Measurements from ENCODE around the gene DIDO1.
"Not testable (repeated sequence)": the region's sequence is repeated elsewhere in the genome, so short reads cannot be mapped to it uniquely, and the experiment has no call there.

Gene DIDO1

GRCh38 chr20:62855120-62855519 is 71.2 kb downstream of the DIDO1 start:
- DNase-seq (ENCODE audit: low read depth), result no peak

DNA sequence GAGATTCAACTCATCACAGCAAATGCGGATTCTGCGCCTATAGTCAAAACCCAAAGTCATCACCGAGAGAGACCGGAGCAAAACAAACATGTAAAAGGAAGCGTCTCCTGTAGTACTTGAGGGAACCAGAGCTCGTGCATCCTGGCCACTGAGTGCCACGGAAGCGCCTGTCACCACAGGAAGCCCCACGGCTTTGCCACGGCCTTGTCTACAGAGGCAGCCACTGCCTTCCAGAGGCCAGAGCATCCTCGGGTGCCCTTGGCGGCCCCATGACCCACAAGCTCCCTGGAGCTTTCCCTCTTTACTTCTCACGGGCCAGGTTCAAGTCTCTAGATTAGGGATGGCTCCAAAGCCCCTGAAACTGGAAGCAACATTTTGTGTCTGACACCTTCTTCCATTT is 72.2 kb downstream of the DIDO1 start:
- DNase-seq (ENCODE audit: low read depth), result no peak

DNA sequence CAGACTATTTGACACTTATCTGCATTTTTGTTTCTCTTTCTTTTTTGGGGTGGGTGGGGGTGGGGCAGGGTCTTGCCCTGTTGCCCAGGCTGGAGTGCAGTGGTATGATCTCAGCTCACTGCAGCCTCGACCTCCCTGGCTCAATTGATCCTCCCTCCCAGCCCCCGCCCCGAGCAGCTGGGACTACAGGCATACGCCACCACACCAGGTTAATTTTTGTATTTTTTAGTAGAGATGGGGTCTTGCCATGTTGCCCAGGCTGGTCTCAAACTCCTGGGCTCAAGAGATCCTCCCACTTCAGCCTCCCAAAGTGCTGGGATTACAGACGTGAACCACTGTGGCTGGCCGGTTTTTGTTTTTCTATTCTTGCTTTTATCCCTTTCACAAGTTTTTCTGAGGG is 73.0 kb downstream of the DIDO1 start:
- not testable (repeated sequence) for DNase-seq (ENCODE audit: low read depth)

DNA sequence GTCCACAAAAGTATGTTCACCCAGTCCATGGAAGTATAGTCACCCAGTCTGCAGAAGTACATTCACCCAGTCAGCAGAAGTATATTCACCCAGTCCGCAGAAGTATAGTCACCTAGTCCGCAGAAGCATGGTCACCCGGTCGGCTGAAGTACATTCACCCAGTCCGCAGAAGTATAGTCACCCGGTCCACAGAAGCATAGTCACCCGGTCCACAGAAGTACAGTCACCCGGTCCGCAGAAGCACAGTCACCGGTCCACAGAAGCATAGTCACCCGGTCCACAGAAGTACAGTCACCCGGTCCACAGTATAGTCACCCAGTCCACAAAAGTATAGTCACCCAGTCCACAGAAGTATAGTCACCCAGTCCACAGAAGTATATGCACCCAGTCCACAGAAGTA is 73.5 kb downstream of the DIDO1 start:
- DNase-seq (ENCODE audit: low read depth), result no peak

GRCh38 chr20:62852196-62852595 is 74.1 kb downstream of the DIDO1 start:
- DNase-seq (ENCODE audit: low read depth), result no peak

- no peak for DNase-seq (ENCODE audit: low read depth)
Measured at GRCh38 chr20:62850333-62850974, 75.9 kb downstream of the DIDO1 start.

- DNase-seq (ENCODE audit: low read depth), result no peak
Measured at GRCh38 chr20:62849431-62849830, 76.9 kb downstream of the DIDO1 start.

DNA sequence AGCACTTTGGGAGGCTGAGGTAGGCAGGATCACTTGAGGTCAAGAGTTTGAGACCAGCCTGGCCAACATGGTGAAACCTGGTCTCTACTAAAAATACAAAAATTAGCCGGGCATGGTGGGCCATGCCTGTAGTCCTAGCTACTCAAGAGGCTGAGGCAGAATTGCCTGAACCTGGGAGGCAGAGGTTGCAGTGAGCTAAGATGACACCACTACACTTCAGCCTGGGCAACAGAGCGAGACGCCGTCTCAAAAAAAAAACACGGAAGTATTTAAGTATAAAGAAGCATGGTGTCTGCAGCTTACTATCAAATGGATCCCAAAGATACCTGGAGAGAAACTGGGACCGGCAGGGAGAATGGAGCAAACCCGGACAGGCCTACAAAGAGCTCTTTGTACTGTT is 77.4 kb downstream of the DIDO1 start:
- not testable (repeated sequence) for DNase-seq (ENCODE audit: low read depth)

DNA sequence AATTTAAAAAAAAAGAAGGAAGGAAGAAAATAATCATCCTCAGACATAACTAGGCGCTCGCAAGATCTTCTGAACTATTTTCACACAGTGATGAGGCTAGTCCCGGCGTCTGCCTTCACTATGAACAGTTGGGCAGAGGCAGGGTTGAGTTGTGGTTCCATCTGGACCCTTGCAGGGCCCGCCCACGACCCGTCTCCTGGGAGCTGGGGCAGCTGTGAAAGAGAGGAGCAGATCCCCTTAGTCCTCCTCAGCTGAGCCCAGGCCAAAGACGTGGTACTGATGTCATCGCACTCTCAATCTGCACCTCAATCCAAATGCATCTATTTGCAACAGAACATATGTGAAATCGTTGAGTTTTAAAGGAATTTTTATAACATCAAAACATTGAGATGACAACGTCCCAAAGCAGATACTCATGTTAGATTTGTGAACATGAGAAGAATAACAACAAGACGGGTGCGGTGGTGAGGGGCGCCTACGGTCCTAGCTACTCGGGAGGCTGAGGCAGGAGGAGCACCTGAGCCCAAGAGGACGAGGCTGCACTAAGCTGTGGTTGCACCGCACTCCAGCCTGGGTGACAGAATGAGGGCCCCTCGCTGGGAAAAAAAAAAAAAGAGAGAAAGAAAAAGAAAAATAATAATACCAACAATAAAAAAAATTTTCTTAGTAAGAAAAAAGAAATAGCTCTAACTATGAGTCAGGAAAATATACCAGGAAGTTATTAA is 80.0 kb downstream of the DIDO1 start:
- DNase-seq (ENCODE audit: low read depth), result no peak

- no peak for DNase-seq (ENCODE audit: low read depth)
Measured at GRCh38 chr20:62845416-62846160, 80.7 kb downstream of the DIDO1 start.

DNA sequence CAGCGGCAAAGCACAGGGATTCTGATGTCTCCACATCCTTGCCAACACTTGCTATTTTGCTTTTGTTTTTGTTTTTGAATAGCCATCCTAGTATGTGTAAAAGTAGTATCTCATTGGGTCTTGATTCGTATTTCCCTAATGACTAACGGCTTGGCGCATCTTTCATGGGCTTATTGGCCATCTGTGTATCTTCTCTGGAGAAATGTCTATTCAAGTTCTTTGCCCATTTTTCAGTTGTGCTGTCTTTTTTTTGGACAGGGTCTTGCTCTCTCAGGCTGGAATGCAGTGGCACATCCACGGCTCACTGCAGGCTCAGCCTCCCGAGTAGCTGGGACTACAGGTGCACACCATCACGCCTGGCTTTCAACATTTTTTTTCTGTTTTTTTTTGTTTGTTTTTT is 82.1 kb downstream of the DIDO1 start:
- DNase-seq (ENCODE audit: low read depth), result no peak

DNA sequence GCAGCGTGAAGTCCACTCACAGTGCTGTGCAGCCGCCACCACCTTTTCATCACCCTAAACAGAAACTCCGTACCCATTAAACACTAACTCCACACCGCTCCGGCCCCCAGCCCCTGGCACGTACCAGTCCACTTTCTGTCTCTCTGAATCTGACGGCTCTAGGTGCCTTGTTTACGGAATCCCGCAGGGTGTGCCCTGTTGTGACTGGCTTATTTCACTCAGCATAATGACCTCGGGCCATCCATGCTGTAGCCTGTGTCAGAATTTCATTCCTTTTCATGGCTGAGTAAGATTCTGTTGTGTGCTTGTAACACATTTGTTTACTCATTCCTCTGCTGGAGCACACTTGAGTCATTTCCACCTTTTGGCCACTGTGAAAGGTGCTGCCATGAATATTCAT is 82.6 kb downstream of the DIDO1 start:
- DNase-seq (ENCODE audit: low read depth), result no peak

DNA sequence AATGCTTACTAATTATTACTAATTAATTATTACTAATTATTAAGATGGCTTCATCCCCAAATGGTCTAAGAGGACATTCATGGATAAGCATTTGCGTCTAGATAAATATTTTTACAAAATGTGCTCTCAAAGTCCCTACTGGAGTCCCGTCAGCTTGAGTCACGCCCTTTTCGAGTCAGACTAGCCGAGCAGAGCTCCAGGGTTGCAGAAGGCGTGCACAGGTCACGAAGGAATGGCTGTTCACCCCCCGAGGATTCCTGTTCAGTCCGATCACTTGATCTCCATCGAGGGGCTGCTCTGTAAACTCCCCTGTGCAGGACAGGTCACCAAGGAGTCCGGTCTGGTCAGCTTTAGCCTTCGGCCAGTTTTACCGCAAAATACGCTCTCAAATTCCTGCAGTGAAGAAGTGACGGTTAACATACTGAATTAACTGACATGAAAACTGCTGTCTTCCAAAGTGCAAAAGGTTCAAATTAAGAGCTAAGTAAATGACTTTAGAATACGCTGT is 84.5 kb downstream of the DIDO1 start:
- no peak for DNase-seq (ENCODE audit: low read depth)

GRCh38 chr20:62840244-62841197 is 85.8 kb downstream of the DIDO1 start:
- DNase-seq (ENCODE audit: low read depth), result no peak

GRCh38 chr20:62839816-62840215 is 86.5 kb downstream of the DIDO1 start:
- DNase-seq (ENCODE audit: low read depth), result no peak

GRCh38 chr20:62839261-62839660 is 87.0 kb downstream of the DIDO1 start:
- no peak for DNase-seq (ENCODE audit: low read depth)

- no peak for DNase-seq (ENCODE audit: low read depth)
Measured at GRCh38 chr20:62838128-62838891, 88.0 kb downstream of the DIDO1 start.

DNA sequence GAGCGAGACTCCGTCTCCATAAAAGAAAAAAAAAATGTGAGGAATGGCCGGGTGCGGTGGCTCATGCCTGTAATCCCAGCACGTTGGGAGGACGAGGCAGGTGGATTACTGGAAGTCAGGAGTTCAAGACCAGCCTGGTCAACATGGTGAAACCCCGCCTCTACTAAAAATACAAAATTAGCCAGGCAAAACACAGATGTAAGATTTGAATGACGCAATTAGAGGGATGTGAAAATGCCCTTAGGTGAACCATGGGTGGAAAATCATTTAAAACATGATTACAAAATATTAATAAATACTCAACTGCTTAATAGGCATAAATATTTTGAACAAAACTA is 88.5 kb downstream of the DIDO1 start:
- no peak for DNase-seq (ENCODE audit: low read depth)

DNA sequence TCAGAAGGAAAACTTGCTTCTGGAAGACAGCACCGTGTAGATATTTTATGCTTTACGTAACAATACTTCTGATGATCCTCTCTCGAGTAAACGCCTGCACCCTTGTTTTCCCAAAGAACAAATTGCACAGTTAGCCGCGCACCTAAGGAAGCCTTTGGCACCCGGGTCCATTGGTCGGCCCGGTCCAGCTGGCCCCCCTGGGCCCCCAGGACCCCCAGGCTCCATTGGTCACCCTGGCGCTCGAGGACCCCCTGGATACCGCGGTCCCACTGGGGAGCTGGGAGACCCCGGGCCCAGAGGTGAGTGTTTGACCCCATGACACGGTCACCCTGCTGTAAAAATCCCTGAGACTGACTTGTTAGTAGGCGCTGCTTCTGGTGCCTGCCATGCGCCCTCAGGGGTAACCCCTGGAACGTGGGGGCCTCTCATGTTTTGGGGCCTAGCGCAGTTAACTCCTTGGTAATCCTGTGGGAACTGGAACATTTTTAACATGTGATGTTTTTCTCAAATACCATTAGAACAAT is 89.3 kb downstream of the DIDO1 start:
- no peak for DNase-seq (ENCODE audit: low read depth)

DNA sequence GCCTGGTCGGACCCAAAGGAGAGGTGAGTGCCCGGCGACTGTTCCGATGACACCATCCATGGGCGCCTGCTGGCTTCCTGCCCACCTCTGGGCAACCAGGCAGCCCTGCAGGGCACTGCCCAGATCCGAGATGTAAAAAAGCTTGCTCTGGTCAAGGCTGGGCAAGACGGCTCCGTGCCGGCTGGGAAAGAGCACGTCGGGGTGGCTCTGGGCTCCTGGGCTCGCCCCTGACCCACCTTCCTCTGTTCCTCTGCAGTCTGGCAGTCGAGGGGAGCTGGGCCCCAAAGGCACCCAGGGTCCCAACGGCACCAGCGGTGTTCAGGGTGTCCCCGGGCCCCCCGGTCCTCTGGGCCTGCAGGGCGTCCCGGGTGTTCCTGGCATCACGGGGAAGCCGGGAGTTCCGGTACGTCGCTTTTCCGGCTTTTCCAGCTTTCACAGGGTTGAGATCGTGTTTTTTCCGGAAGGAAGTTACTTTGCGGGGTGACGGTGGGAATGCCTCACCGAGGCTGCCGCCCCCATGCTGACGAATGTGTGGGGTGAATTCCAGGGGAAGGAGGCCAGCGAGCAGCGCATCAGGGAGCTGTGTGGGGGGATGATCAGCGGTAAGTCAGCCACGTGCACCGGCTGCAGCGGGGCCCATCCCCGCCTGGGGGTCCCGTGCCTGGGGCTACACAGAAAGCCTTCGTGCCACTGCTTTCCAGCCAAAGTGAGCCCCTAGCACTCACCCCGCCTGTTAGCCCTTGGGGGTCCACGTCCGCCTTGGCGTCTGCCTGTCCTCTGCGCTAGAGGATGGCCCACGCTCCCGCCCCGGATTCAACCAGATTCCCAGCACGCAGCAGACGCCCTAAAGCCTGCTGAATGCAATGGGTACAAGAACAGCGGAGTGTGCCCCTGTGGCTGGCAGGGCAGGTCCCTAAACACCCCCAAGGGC is 90.1 kb downstream of the DIDO1 start:
- no peak for DNase-seq (ENCODE audit: low read depth)

Data from activated T-cell treated with anti-CD3 and anti-CD28 coated beads for 48 hours (primary cell).